B cell (primary cell): ENCODE data around the gene AUTS2.

Experiments used
- CTCF ChIP-seq: fragments of 200-600 bp; IDR thresholded peaks from one replicate; pipeline ENCODE4 v1.8.0; 2022; ENCODE audit warnings: antibody characterized with exemption, mild to moderate bottlenecking
- EZH2 ChIP-seq: IDR thresholded peaks from 2 replicates; pipeline ENCODE4 v1.6.1; 2012; ENCODE audit warnings: borderline replicate concordance, low read depth, mild to moderate bottlenecking, moderate library complexity, low read length; ENCODE audit not compliant: insufficient read depth, poor library complexity, severe bottlenecking

- TF ChIP-seq CTCF (no peak), EZH2 (no peak)
These were observed 941.3 kb downstream of the AUTS2 start for GRCh38 chr7:70539617-70540016.
